ENCODE data around the gene OR7E24.

DNA sequence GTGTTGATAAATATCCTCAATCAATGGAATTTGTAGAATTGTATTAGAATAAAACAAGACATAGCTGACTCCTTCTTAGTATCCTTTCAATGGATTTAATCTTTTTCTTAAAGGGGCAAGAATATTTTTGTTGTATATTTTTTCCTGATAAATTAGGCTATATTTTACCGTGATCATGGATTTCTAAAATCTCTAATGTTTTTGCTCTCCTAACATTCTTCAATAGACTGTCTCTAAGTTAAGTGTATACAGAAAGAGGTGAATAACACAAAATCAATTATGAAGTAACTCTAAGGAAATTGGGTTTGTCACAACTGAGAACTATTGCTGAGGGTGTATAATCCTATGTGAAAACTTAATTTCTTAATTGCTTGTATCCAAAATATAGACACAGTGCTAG lies at the start of gene OR7E24:
- TF ChIP-seq, protein P1, sequence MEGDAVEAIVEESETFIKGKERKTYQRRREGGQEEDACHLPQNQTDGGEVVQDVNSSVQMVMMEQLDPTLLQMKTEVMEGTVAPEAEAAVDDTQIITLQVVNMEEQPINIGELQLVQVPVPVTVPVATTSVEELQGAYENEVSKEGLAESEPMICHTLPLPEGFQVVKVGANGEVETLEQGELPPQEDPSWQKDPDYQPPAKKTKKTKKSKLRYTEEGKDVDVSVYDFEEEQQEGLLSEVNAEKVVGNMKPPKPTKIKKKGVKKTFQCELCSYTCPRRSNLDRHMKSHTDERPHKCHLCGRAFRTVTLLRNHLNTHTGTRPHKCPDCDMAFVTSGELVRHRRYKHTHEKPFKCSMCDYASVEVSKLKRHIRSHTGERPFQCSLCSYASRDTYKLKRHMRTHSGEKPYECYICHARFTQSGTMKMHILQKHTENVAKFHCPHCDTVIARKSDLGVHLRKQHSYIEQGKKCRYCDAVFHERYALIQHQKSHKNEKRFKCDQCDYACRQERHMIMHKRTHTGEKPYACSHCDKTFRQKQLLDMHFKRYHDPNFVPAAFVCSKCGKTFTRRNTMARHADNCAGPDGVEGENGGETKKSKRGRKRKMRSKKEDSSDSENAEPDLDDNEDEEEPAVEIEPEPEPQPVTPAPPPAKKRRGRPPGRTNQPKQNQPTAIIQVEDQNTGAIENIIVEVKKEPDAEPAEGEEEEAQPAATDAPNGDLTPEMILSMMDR (IDR thresholded peaks at IDR 0.05) = no peak
- no peak for TF ChIP-seq POLR2AphosphoS5 (IDR thresholded peaks at IDR 0.05)
- no peak for TF ChIP-seq POLR2A (IDR thresholded peaks at IDR 0.05; ENCODE audit: low read depth)

Data from esophagus muscularis mucosa (tissue), 3 donors.